CD14-positive monocyte (primary cell): ENCODE results near the gene OLIG2. TPM values are rescaled to one million over a fixed set of nuclear protein-coding genes. Genes with fewer than 3 reads are reported as not detected.

Source experiments
- DNase-seq, 3 donors: peaks; one replicate each; pipeline ENCODE4 v3.0.0-alpha.2; 2011 to 2022
- H2AFZ ChIP-seq: 2 replicates; pipeline ENCODE4 v1.6.0; 2012; ENCODE audit warnings: mild to moderate bottlenecking, low read depth, low read length, inconsistent platforms; ENCODE audit not compliant: insufficient read depth, poor library complexity, severe bottlenecking
- H3K27ac ChIP-seq, 2 donors: 1 replicate in 1 of 2; 2 replicates in 1 of 2; pipeline ENCODE4 v1.5.1; 2012 to 2013; ENCODE audit warnings: low read length in 2 of 2, control low read depth in 1 of 2, inconsistent platforms in 1 of 2, low read depth in 1 of 2, mild to moderate bottlenecking in 1 of 2
- H3K27me3 ChIP-seq, 2 donors: one replicate each; pipeline versions ENCODE4 v1.6.0 to v1.6.1; 2011 to 2013; ENCODE audit warnings: low read length in 2 of 2; ENCODE audit not compliant: control insufficient read depth in 2 of 2, insufficient read depth in 2 of 2
- H3K36me3 ChIP-seq, 2 donors: replicated peaks in 1 of 2; 1 replicate in 1 of 2; 2 replicates in 1 of 2; pipeline versions ENCODE4 v1.5.1 to v1.6.1; 2012 to 2013; ENCODE audit warnings: low read length in 2 of 2, control low read depth in 1 of 2, inconsistent platforms in 1 of 2, mild to moderate bottlenecking in 1 of 2; ENCODE audit not compliant: insufficient read depth in 2 of 2, control insufficient read depth in 1 of 2
- H3K4me1 ChIP-seq, 2 donors: 1 replicate in 1 of 2; 2 replicates in 1 of 2; pipeline versions ENCODE4 v1.5.1 to v1.6.1; 2012 to 2013; ENCODE audit warnings: low read length in 2 of 2, control low read depth in 1 of 2, inconsistent platforms in 1 of 2, mild to moderate bottlenecking in 1 of 2, moderate library complexity in 1 of 2; ENCODE audit not compliant: insufficient read depth in 2 of 2, control insufficient read depth in 1 of 2
- H3K4me2 ChIP-seq: replicated peaks from 2 replicates; pipeline ENCODE3; 2012; ENCODE audit warnings: low read length, moderate library complexity, mild to moderate bottlenecking; ENCODE audit not compliant: poor library complexity, severe bottlenecking; ENCODE audit errors: extremely low read depth
- H3K4me3 ChIP-seq, 3 experiments: fragments of 200-600 bp in 1 of 3; sonication (generic) in 1 of 3; replicated peaks in 1 of 3; 1 replicate in 2 of 3; 2 replicates in 1 of 3; pipeline ENCODE4 v1.5.1; 2011 to 2013; ENCODE audit warnings: low read length in 3 of 3, mild to moderate bottlenecking in 3 of 3, control low read depth in 2 of 3, low read depth in 2 of 3, inconsistent platforms in 1 of 3, moderate library complexity in 1 of 3
- H3K79me2 ChIP-seq: 2 replicates; pipeline ENCODE4 v1.6.0; 2012; ENCODE audit warnings: mild to moderate bottlenecking, control low read depth, inconsistent platforms, low read length, moderate library complexity; ENCODE audit not compliant: insufficient read depth
- H3K9ac ChIP-seq: 2 replicates; pipeline ENCODE4 v1.6.0; 2017; ENCODE audit warnings: low read length, mild to moderate bottlenecking; ENCODE audit not compliant: insufficient read depth, poor library complexity, severe bottlenecking
- H3K9me3 ChIP-seq, 2 donors: replicated peaks in 1 of 2; 1 replicate in 1 of 2; 2 replicates in 1 of 2; pipeline versions ENCODE4 v1.5.1 to v1.6.1; 2012 to 2013; ENCODE audit warnings: low read length in 2 of 2, control low read depth in 1 of 2; ENCODE audit not compliant: control insufficient read depth in 1 of 2, insufficient read depth in 1 of 2
- H4K20me1 ChIP-seq: 2 replicates; pipeline ENCODE4 v1.6.0; 2012; ENCODE audit warnings: mild to moderate bottlenecking, low read length, control low read depth, moderate library complexity; ENCODE audit not compliant: insufficient read depth
- H3K27ac Mint-ChIP-seq, 7 donors: one replicate each; pipeline ENCODE4 v1.8.0; 2020; ENCODE audit warnings: mild to moderate bottlenecking in 7 of 7, mixed read lengths in 7 of 7, moderate library complexity in 6 of 7, inconsistent platforms in 2 of 7
- H3K27me3 Mint-ChIP-seq, 3 donors: one replicate each; pipeline ENCODE4 v1.8.0; 2021 to 2022; ENCODE audit warnings: low read depth in 3 of 3, mild to moderate bottlenecking in 3 of 3, mixed read lengths in 3 of 3, moderate library complexity in 3 of 3, inconsistent platforms in 1 of 3
- H3K36me3 Mint-ChIP-seq, 2 donors: one replicate each; pipeline ENCODE4 v1.8.0; 2020; ENCODE audit warnings: mixed read lengths in 2 of 2, inconsistent platforms in 1 of 2, mild to moderate bottlenecking in 1 of 2
- H3K4me1 Mint-ChIP-seq: one replicate; pipeline ENCODE4 v1.8.0; 2020; ENCODE audit warnings: mild to moderate bottlenecking, mixed read lengths
- H3K4me3 Mint-ChIP-seq, 2 donors: one replicate each; pipeline ENCODE4 v1.8.0; 2020; ENCODE audit warnings: mild to moderate bottlenecking in 2 of 2, mixed read lengths in 2 of 2, moderate library complexity in 1 of 2
- H3K9me3 Mint-ChIP-seq, 7 donors: one replicate each; pipeline ENCODE4 v1.8.0; 2020 to 2022; ENCODE audit warnings: mixed read lengths in 7 of 7, mild to moderate bottlenecking in 6 of 7, moderate library complexity in 6 of 7, inconsistent platforms in 2 of 7
- WGBS: methylation state at CpG from one replicate; pipeline ENCODE4 v1.1.5; 2013; ENCODE audit warnings: missing lambda C conversion rate; ENCODE audit not compliant: insufficient coverage; 5-methylcytosine and 5-hydroxymethylcytosine counted together
- intact Hi-C, 2 donors: fragments of 100-400 bp; cut with micrococcal nuclease; formaldehyde crosslinking; loops; one replicate each; pipeline versions ENCODE4 v1.15.0 to v1.15.1; 2023
- polyA plus RNA-seq, 3 donors: library from polyadenylated mRNA; depleted of rRNA in 1 of 3; unstranded in 2 of 3; stranded (reverse) in 1 of 3; fragments of 300-500 nt in 2 of 3; fragments of >200 nt in 1 of 3; fragmentation: Illumina TruSeq in 2 of 3; gene quantifications; 1 replicate in 2 of 3; 2 replicates in 1 of 3; pipeline ENCODE4 v1.2.3, GENCODE V29; 2012 to 2021
- TF ChIP-seq, protein P1 (sequence below): fragments of 200-600 bp; IDR thresholded peaks from one replicate; pipeline ENCODE4 v1.8.0; 2022; ENCODE audit warnings: antibody characterized with exemption, mild to moderate bottlenecking

OLIG2 gene
- polyA plus RNA-seq, 3 donors, result 0.20 TPM; not detected in 2

DNA sequence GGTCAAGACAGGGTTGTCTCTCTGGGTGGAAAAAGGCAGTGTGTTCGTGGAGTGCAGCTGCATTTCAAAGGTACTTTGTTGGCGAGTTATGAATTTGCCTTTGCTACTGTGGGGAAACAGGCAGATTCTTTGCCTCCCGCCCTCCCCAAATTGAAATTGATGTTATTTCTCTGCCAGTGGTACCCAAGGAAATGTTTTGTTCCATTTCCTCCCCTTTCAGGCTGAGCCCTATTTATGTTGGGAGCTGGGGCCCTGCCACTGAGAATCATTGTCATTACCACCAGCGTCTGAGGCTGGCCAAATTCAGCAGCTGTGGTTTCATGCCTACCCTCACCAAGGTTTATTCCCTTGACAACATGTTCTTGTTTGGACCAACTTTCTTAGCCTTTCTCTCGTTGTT lies 48.5 kb upstream of the OLIG2 start:
- no peaks in the 10 kb centered on the region for H3K79me2 ChIP-seq
- Mint-ChIP-seq H3K27ac (no peak overlapping the region), H3K4me1 (peaks cover 19% of the 10 kb centered on the region), H3K9me3 (peaks cover 0 to 2% (median 2%) of the 10 kb centered on the region in 7 donors), H3K4me3 (no peak overlapping the region), H3K36me3 (no peaks in the 10 kb centered on the region), H3K27me3 (peaks cover 0 to 20% (median 3%) of the 10 kb centered on the region in 3 donors)
- H3K4me2 ChIP-seq, result no peak overlapping the region
- no peaks in the 10 kb centered on the region for H3K36me3 ChIP-seq
- peaks cover 0 to 4% of the 10 kb centered on the region in 2 donors for H3K27me3 ChIP-seq
- H2AFZ ChIP-seq, result no peak overlapping the region
- no peaks in the 10 kb centered on the region for H3K9me3 ChIP-seq
- no peak for DNase-seq
- H3K27ac ChIP-seq, result no peak overlapping the region
- intact Hi-C loops, result no loop called here
- H3K4me3 ChIP-seq, result no peak overlapping the region
- 100% methylated on average over 2 of the region's 5 CpGs for WGBS
- H3K4me1 ChIP-seq, result peaks cover 0 to 9% of the 10 kb centered on the region in 2 donors
- H3K9ac ChIP-seq, result no peak overlapping the region
- TF ChIP-seq, protein P1, sequence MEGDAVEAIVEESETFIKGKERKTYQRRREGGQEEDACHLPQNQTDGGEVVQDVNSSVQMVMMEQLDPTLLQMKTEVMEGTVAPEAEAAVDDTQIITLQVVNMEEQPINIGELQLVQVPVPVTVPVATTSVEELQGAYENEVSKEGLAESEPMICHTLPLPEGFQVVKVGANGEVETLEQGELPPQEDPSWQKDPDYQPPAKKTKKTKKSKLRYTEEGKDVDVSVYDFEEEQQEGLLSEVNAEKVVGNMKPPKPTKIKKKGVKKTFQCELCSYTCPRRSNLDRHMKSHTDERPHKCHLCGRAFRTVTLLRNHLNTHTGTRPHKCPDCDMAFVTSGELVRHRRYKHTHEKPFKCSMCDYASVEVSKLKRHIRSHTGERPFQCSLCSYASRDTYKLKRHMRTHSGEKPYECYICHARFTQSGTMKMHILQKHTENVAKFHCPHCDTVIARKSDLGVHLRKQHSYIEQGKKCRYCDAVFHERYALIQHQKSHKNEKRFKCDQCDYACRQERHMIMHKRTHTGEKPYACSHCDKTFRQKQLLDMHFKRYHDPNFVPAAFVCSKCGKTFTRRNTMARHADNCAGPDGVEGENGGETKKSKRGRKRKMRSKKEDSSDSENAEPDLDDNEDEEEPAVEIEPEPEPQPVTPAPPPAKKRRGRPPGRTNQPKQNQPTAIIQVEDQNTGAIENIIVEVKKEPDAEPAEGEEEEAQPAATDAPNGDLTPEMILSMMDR, result no peak
- no peaks in the 10 kb centered on the region for H4K20me1 ChIP-seq

DNA sequence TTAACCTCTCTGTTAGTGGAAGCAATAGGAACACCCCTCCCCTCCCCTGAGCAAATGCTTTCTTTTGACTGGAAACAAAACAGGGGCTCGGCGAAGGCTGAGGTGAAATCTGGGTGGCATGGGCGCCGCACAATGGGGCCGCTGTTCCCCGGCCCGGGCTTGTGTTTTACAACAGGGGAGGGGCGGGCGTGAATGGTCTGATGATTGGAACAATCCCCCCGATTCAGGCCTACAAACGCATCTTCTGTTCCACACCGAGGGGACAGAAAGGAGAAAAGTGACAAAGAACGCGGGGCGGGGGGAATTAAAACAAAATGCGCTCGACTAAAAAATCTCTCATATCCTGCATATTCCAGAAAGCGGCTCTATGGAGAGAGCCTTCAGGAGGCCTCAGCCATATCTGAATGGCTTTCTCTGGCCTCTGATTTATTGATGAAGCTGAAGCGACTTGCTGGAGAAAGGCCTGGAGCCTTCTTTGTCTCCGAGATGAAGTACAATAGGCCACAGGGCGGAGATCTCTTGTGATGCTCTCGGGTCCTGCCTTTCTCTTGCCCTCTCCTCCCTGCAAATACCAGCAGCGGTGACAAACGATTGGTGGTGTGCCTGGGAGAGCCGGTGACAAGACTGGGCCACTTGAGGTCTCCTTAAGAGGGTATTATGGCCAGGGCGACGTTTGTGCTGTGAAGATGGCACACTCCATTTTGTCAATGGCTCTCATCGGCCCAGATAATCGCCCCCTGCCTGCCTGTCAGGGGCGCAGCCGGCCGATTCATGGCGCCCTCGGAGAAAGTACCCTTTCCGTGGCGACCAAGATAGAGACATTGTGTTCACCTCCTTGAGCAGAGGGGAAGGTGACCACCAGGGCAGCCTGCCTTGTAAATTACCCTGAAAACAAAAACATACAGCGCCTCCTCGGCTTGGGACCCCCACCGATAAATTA lies 47.1 kb upstream of the OLIG2 start:
- no peak for DNase-seq
- peaks cover 19% of the 10 kb centered on the region for H3K4me1 Mint-ChIP-seq
- Histone ChIP-seq H3K79me2 (no peaks in the 10 kb centered on the region), H3K9me3 (no peaks in the 10 kb centered on the region), H3K4me2 (no peak overlapping the region), H4K20me1 (no peaks in the 10 kb centered on the region), H3K4me3 (no peak overlapping the region), H3K9ac (no peak overlapping the region), H3K27ac (no peak overlapping the region), H2AFZ (no peak overlapping the region), H3K27me3 (peaks cover 0 to 4% of the 10 kb centered on the region in 2 donors), H3K4me1 (peaks cover 0 to 9% of the 10 kb centered on the region in 2 donors), H3K36me3 (no peaks in the 10 kb centered on the region)
- no peak overlapping the region for H3K27ac Mint-ChIP-seq
- intact Hi-C loops, result no loop called here
- peaks cover 0 to 2% (median 2%) of the 10 kb centered on the region in 7 donors for H3K9me3 Mint-ChIP-seq
- no peak overlapping the region for H3K4me3 Mint-ChIP-seq
- WGBS, result 95% methylated on average over 28 of the region's 39 CpGs
- H3K36me3 Mint-ChIP-seq, result no peaks in the 10 kb centered on the region
- TF ChIP-seq, protein P1, result no peak
- peaks cover 0 to 22% (median 3%) of the 10 kb centered on the region in 3 donors for H3K27me3 Mint-ChIP-seq
